OCI-LY7 (cell line): ENCODE data around the gene LGR5. TPM values are rescaled to one million over a fixed set of nuclear protein-coding genes. Genes with fewer than 3 reads are reported as not detected.

Experiments
- BruUV-seq: library from RNA; stranded (reverse); fragments of 400-500 nt; replicated peaks from 2 replicates; lab custom pipeline; 2021; lab: Mats Ljungman, UMichigan
- CTCF ChIA-PET: fragments of 300-600 bp; sonication (Branson Sonifier 250); formaldehyde crosslinking; loops from one replicate; lab custom pipeline; 2022; ENCODE audit warnings: antibody characterized with exemption; ENCODE audit not compliant: unreplicated experiment; lab: Charles Lee
- POLR2A ChIA-PET: fragments of 300-600 bp; sonication (Branson Sonifier 250); formaldehyde crosslinking; loops from one replicate; lab custom pipeline; 2022; ENCODE audit warnings: antibody characterized with exemption; lab: Charles Lee
- DNase-seq: peaks from one replicate; pipeline ENCODE4 v3.0.0-alpha.2; 2015; ENCODE audit warnings: low spot score
- H2AFZ ChIP-seq: fragments of 200-600 bp; sonication (generic), shearing (Covaris generic); 2 replicates; pipeline ENCODE4 v1.6.1; 2014; ENCODE audit warnings: mild to moderate bottlenecking, antibody characterized with exemption, low read length, moderate library complexity
- H3K27ac ChIP-seq: fragments of 200-600 bp; sonication (generic); 2 replicates; pipeline ENCODE4 v1.5.1; 2014; ENCODE audit warnings: mixed run types, low read depth, mild to moderate bottlenecking, moderate library complexity, low read length, inconsistent platforms; ENCODE audit not compliant: poor library complexity, severe bottlenecking
- H3K36me3 ChIP-seq: fragments of 200-600 bp; sonication (generic); 2 replicates; pipeline ENCODE4 v1.6.1; 2014; ENCODE audit warnings: mild to moderate bottlenecking, antibody characterized with exemption, low read length, moderate library complexity, mixed read lengths; ENCODE audit not compliant: insufficient read depth
- H3K4me1 ChIP-seq: fragments of 200-600 bp; sonication (generic); 2 replicates; pipeline ENCODE4 v1.5.1; 2014; ENCODE audit warnings: mild to moderate bottlenecking, low read length; ENCODE audit not compliant: insufficient read depth, poor library complexity, severe bottlenecking
- H3K4me2 ChIP-seq: fragments of 200-600 bp; sonication (generic); 2 replicates; pipeline ENCODE4 v1.6.1; 2014; ENCODE audit warnings: mild to moderate bottlenecking, low read length
- H3K4me3 ChIP-seq: fragments of 200-600 bp; sonication (generic); 2 replicates; pipeline ENCODE4 v1.5.1; 2014; ENCODE audit warnings: mild to moderate bottlenecking, low read depth, low read length; ENCODE audit not compliant: poor library complexity, severe bottlenecking
- H3K79me2 ChIP-seq: fragments of 200-600 bp; sonication (generic); 2 replicates; pipeline ENCODE4 v1.6.1; 2016; ENCODE audit warnings: low read depth, mild to moderate bottlenecking, low read length, moderate library complexity, mixed read lengths; ENCODE audit not compliant: insufficient read depth
- H3K9me2 ChIP-seq: fragments of 200-600 bp; sonication (generic); 2 replicates; pipeline ENCODE4 v1.6.1; 2016; ENCODE audit warnings: mild to moderate bottlenecking, low read length, mixed read lengths; ENCODE audit not compliant: insufficient read depth
- H3K9me3 ChIP-seq: fragments of 200-600 bp; sonication (generic); 2 replicates; pipeline ENCODE4 v1.6.1; 2014; ENCODE audit warnings: mild to moderate bottlenecking, mixed run types, low read length, mixed read lengths
- H4K20me1 ChIP-seq: fragments of 200-600 bp; sonication (generic); 2 replicates; pipeline ENCODE4 v1.6.1; 2014; ENCODE audit warnings: mild to moderate bottlenecking, antibody characterized with exemption, low read length, moderate library complexity, mixed read lengths; ENCODE audit not compliant: insufficient read depth
- EZH2phosphoT487 ChIP-seq: fragments of 200-600 bp; sonication (generic); IDR thresholded peaks from 2 replicates; pipeline ENCODE4 v1.6.1; 2018; ENCODE audit warnings: low read depth, borderline replicate concordance, mild to moderate bottlenecking, mixed run types, antibody characterized with exemption, low read length, moderate library complexity, mixed read lengths
- intact Hi-C: fragments of 100-400 bp; cut with micrococcal nuclease; formaldehyde crosslinking; loops from one replicate; pipeline ENCODE4 v1.10.0; 2022; ENCODE audit not compliant: unreplicated experiment
- total RNA-seq, 2 experiments: library from RNA; depleted of rRNA in 1 of 2; stranded (reverse); fragments of >200 nt in 1 of 2; shearing (Covaris generic) in 1 of 2; gene quantifications; 2 replicates each; pipeline ENCODE4 v1.2.3, GENCODE V29; 2014 to 2022
- TF ChIP-seq, protein P1 (sequence below): fragments of 200-600 bp; sonication (generic); conservative IDR thresholded peaks from 2 replicates; pipeline ENCODE4 v1.5.1; 2014; ENCODE audit warnings: mild to moderate bottlenecking, antibody characterized with exemption, low read length, moderate library complexity, mixed read lengths

The LGR5 gene
- total RNA-seq, 2 experiments from 2014 or later: 0.51 TPM; not detected in 1

GRCh38 chr12:71456990-71457389, 17.4 kb downstream of the LGR5 start:
- no peak for DNase-seq
- ChIA-PET CTCF (no interaction called here), POLR2A (interaction anchor here (0.8 to 2.5 kb wide), 5 partner anchors 12 to 297 kb away, joined by 3 to 9 read pairs (median 3); partner anchors contain the start of gene RAB21)
- Histone ChIP-seq H3K4me3 (no peak overlapping the region), H3K4me2 (no peak overlapping the region), H3K9me3 (no peaks in the 10 kb centered on the region), H3K79me2 (no peaks in the 10 kb centered on the region), H3K4me1 (no peaks in the 10 kb centered on the region), H2AFZ (no peak overlapping the region), H3K36me3 (no peaks in the 10 kb centered on the region), H4K20me1 (no peaks in the 10 kb centered on the region), H3K9me2 (no peaks in the 10 kb centered on the region), H3K27ac (no peak overlapping the region)
- BruUV-seq: no TSS peak
- TF ChIP-seq, protein P1, sequence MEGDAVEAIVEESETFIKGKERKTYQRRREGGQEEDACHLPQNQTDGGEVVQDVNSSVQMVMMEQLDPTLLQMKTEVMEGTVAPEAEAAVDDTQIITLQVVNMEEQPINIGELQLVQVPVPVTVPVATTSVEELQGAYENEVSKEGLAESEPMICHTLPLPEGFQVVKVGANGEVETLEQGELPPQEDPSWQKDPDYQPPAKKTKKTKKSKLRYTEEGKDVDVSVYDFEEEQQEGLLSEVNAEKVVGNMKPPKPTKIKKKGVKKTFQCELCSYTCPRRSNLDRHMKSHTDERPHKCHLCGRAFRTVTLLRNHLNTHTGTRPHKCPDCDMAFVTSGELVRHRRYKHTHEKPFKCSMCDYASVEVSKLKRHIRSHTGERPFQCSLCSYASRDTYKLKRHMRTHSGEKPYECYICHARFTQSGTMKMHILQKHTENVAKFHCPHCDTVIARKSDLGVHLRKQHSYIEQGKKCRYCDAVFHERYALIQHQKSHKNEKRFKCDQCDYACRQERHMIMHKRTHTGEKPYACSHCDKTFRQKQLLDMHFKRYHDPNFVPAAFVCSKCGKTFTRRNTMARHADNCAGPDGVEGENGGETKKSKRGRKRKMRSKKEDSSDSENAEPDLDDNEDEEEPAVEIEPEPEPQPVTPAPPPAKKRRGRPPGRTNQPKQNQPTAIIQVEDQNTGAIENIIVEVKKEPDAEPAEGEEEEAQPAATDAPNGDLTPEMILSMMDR: no peak
- intact Hi-C loops: no loop called here

DNA sequence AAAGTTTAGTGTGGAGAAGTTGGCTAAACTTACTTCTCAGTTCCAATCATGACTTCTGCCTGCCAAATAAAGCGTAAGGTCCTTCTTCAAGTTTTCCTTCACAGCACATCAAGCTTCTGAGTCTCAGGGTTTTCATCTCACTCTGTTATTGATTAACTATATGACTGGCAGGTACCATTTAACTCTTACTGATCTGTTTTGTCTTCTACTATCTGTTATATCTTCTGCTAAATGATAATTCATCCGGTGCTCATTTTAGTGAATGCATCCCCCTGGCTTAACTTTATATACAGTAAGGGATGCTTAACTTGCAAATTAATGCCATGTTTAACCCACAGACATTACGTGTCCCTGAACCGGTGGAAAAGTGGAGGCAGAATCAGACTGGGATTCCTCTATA, 20.7 kb downstream of the LGR5 start:
- no peak overlapping the region for H2AFZ ChIP-seq
- no peaks in the 10 kb centered on the region for H3K9me3 ChIP-seq
- TF ChIP-seq EZH2phosphoT487: no peak
- TF ChIP-seq, protein P1: no peak
- no peaks in the 10 kb centered on the region for H3K9me2 ChIP-seq
- no peaks in the 10 kb centered on the region for H3K79me2 ChIP-seq
- H3K27ac ChIP-seq: no peak overlapping the region
- no TSS peak for BruUV-seq
- intact Hi-C loops: no loop called here
- H3K4me1 ChIP-seq: no peaks in the 10 kb centered on the region
- no peak for DNase-seq
- no peak overlapping the region for H3K4me3 ChIP-seq
- H3K4me2 ChIP-seq: no peak overlapping the region
- ChIA-PET CTCF (no interaction called here), POLR2A (no interaction called here)
- H3K36me3 ChIP-seq: no peaks in the 10 kb centered on the region
- no peaks in the 10 kb centered on the region for H4K20me1 ChIP-seq

GRCh38 chr12:71460850-71461609, 21.4 kb downstream of the LGR5 start:
- Histone ChIP-seq H3K79me2 (no peaks in the 10 kb centered on the region), H2AFZ (no peak overlapping the region), H3K9me3 (no peaks in the 10 kb centered on the region), H4K20me1 (no peaks in the 10 kb centered on the region), H3K4me3 (no peak overlapping the region), H3K4me2 (no peak overlapping the region), H3K4me1 (no peaks in the 10 kb centered on the region), H3K27ac (no peak overlapping the region), H3K36me3 (no peaks in the 10 kb centered on the region), H3K9me2 (no peaks in the 10 kb centered on the region)
- BruUV-seq: no TSS peak
- POLR2A ChIA-PET: no interaction called here
- intact Hi-C loops: no loop called here
- no peak for DNase-seq
- CTCF ChIA-PET: no interaction called here
- TF ChIP-seq EZH2phosphoT487: no peak
- TF ChIP-seq, protein P1: no peak
